K562 (cell line): ENCODE results near the gene TENM4.

Experiments used
- ARHGAP35 ChIP-seq: fragments of 450-650 bp; IDR thresholded peaks from 2 replicates; pipeline ENCODE4 v1.6.1; 2018; ENCODE audit not compliant: partially characterized antibody
- BRD4 ChIP-seq: fragments of 200-600 bp; sonication (generic); IDR thresholded peaks from 2 replicates; pipeline ENCODE4 v1.6.1; 2017; ENCODE audit warnings: inconsistent platforms
- CBFA2T3 ChIP-seq: fragments of 450-650 bp; IDR thresholded peaks from 2 replicates; pipeline ENCODE4 v1.6.1; 2017
- CEBPB ChIP-seq: fragments of 450-650 bp; IDR thresholded peaks from 2 replicates; pipeline ENCODE4 v1.6.1; 2016; ENCODE audit warnings: missing genetic modification characterization, missing compliant biosample characterization
- ESRRA ChIP-seq: fragments of 450-650 bp; IDR thresholded peaks from 2 replicates; pipeline ENCODE4 v1.6.1; 2014; ENCODE audit warnings: low read depth, mild to moderate bottlenecking, moderate library complexity, borderline replicate concordance
- JUND ChIP-seq, 2 experiments: IDR thresholded peaks; 2 replicates in 1 of 2; 3 replicates in 1 of 2; pipeline ENCODE4 v1.6.1; 2011; ENCODE audit warnings: borderline replicate concordance in 2 of 2, low read depth in 2 of 2, low read length in 2 of 2, improper control_type of control experiment in 1 of 2, missing biosample characterization in 1 of 2, missing genetic modification characterization in 1 of 2, missing genetic modification reagents in 1 of 2
- LEF1 ChIP-seq: fragments of 450-650 bp; IDR thresholded peaks from 2 replicates; pipeline ENCODE4 v1.6.1; 2016; ENCODE audit warnings: mild to moderate bottlenecking
- SMARCC2 ChIP-seq: fragments of 450-650 bp; IDR thresholded peaks from 2 replicates; pipeline ENCODE4 v1.6.1; 2017; ENCODE audit warnings: antibody characterized with exemption, moderate library complexity, mild to moderate bottlenecking, low read depth
- SREBF2 ChIP-seq: sonication (generic); formaldehyde crosslinking; IDR thresholded peaks from 2 replicates; pipeline ENCODE4 v1.4.0; 2020; ENCODE audit warnings: mild to moderate bottlenecking, missing genetic modification reagents
- TBP ChIP-seq: optimal IDR thresholded peaks from 2 replicates; pipeline ENCODE3; 2011; ENCODE audit warnings: low read depth, low read length, improper control_type of control experiment

DNA sequence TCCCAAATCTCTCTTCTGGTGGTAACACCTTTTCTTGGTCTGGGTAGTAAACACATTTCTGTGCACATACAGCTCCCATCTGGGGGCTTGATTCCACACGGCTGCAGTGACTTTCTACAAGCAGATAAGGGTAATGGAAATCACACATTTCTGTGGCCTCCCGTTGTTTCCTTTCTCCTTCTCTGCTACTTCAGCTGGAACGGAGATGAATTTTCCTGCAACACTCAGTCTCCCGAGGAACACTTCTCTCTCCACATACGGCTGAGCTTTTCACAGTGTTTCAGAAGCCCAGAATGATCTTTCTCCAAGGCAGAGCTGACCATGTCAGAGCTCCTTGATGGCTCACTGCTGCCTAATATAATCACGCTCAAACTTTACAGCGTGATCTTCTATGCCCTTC is 501.9 kb downstream of the TENM4 start:
- TF ChIP-seq TBP (no peak), SMARCC2 (no peak), SREBF2 (CRISPR knock-in tag) (no peak), BRD4 (no peak), ARHGAP35 (no peak), ESRRA (no peak), CEBPB (tag) (no peak), CBFA2T3 (no peak), JUND (IDR thresholded peaks at IDR 0.05; ENCODE audit: borderline replicate concordance, low read depth, low read length) (no peak), JUND (tag; IDR thresholded peaks at IDR 0.05; ENCODE audit: borderline replicate concordance, low read depth, low read length) (no peak), LEF1 (no peak)
